HG03442 (cell line): ENCODE measurements around the gene DAGLB.
"Not testable (repeated sequence)": the region's sequence is repeated elsewhere in the genome, so short reads cannot be mapped to it uniquely, and the experiment has no call there.

ENCODE experiments used
- ATAC-seq: cut with Tn5 transposase; IDR thresholded peaks from one replicate; pipeline ENCODE4 v1.9.1; 2021; ENCODE audit warnings: mild to moderate bottlenecking, moderate library complexity; ENCODE audit not compliant: unreplicated experiment

The DAGLB gene

DNA sequence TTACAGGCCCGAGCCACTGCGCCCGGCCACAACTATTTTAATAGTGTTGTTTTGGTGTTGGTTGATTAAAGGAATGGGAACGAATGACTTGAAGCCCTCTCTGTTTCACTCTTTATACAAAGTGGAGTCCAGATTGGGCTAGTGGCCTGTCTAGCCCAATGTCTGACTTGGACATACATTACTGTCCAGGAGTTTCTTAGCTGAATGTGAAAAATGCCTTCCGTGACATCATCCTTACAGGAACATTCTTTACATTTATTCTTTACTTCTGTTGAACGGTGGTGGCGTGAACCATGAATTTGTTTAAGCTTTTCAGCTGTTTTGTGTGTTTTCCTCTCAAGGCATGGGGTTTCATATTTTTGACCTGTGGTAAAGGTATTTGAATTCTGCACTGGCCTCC, 67.9 kb downstream of the DAGLB start:
- ATAC-seq: no peak

DNA sequence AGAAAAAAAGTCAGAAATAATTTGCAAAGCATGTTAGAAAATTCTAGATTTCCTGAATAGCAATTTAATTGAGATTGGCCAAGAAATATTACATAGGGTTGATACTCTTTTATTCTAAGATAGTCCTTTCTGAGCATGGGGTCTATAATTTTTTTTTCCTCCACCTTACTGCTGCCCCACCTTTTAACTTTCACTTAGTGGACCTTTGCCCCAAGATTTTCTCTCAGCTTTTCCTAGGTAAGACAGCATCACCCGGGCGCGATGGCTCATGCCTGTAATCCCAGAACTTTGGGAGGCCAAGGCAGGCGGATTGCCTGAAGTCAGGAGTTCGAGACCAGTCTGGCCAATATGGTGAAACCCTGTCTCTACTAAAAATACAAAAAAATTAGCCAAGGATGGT, 69.2 kb downstream of the DAGLB start:
- ATAC-seq: not testable (repeated sequence)

DNA sequence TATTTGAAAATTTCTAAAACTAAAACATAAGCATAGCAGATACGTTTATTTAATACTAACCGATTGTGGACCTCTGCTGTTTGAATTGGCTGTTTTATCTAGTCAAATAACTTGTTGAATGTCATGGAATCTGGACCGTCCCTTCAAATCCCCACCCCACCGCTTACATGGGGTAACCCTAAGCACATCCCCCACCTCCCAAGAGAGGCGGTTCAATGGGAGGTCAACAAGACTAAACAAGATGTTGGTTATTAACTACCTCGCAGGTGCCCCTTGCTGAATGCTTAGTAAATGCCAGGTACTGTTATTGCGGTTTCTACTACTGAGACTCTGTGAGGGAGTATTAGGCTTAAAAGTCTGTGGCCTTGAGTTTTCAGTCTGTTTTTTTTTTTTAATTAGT, 70.9 kb downstream of the DAGLB start:
- ATAC-seq: no peak

DNA sequence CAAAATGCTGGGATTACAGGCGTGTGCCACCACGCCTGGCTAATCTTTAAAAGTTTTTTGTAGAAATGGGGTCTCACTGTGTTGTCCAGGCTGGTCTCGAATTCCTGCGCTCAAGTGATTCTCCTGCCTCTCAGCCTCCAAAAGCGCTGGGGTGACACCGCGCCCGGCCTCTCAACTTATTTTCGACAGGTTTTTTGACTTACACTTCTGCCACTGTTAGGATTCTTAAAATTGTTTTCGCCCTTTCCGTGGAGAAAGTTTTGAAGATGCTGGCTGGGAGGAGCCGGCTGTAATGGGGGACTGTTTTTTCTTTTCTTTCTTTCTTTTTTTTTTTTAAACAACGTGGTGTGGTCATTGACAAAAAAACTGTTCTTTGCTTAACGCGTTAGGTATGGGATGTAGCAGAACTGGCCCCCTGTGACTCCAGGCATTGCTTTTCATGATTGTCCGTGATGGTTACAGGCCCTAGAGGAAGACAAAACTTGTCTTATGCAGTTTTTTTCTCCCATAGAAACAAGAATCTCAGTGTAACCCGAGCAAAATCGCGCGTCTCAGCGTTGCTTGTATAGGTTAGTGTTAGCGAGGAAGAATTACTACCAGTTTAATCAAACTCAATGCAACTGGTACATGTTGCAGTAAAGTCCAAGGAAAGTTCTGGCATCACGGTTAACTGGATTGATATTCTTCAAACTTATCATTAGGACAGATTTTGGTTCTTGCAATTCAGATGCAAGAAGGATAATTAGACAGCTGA, 72.2 kb downstream of the DAGLB start:
- no peak for ATAC-seq

DNA sequence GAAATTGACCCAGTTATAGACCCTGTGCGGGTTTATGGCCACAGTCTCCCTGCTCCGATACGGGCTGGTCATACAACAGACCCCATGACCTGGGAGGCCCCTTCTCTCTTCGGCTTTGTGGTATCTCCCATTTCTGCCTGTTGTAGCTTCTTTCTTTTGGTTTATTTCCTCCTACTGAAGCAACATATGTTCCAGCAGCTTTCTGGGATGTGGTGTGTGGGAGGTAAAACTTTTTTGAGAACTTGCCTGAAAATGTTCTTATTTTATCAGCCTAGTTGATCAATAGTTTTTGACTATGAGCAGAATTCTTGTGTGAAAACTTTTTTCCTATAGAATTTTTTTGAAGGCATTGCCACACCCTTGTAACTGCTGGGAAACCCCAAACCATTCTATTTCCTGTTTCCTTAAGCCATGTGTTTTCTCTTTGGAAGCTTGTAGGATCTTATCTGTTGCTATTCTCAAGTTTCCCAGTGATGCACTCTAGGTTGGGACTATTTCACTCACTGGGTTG, 80.0 kb downstream of the DAGLB start:
- no peak for ATAC-seq

DNA sequence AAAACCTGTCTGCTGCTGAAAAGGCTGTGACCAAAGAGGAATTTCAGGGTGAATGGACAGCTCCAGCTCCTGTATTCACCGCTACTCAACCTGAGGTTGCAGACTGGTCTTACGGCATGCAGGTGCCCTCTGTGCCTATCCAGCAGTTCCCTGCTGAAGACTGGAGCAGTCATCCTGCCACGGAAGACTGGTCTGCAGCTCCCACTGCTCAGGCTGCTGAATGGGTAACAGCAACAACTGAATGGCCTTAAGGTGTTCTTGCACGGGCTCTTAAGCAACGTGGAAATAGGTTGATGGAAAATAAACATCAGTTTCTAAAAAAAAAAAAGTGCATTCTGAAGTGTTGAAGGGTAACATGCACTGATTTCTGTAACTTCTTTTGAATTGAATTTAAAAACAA, 82.3 kb downstream of the DAGLB start:
- ATAC-seq: no peak

DNA sequence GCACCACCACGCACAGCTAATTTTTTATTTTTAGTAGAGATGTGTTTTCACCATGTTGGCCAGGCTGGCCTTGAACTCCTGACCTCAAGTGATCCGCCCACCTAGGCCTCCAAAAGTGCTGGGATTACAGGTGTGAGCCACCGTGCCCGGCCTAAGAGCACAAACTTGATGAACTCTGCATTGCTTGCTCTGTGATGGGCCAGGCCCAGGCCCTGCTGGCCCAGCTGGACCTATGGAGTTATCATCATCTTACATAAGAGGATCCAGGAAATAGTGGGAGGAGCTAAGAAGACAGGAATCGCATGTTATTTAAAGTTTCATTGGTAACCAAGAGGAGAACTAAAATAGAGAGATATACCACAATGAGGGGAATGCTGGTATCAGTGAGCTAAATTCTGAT, 86.9 kb downstream of the DAGLB start:
- ATAC-seq: no peak

DNA sequence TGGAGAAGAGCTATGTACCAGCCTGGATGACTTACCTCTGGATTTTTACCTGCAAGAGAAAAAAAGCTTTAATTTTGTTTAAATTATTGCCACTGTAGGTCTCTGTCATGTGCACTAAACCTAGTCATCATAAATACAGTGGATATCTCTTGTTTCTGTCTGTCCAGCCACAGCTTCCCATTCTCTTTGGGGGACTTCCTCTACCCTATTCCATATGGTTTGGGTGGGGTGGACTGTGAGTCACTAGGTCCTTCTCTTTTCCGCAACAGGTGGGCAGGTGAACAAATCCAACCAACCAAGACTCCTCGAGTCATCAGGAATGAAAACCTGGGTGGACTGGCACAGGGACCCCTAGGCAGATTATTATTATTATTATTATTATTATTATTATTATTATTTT, 88.0 kb downstream of the DAGLB start:
- no peak for ATAC-seq
